Right renal cortex interstitium (tissue), 3 donors: ENCODE data around the gene INAFM2. TPM values are rescaled to one million over a fixed set of nuclear protein-coding genes. Genes with fewer than 3 reads are reported as not detected.

Source experiments
- DNase-seq, 3 donors: peaks; one replicate each; pipeline ENCODE4 v3.0.0-alpha.2; 2013; ENCODE audit warnings: low read depth in 3 of 3, low spot score in 2 of 3
- polyA plus RNA-seq, 3 donors: library from polyadenylated mRNA; unstranded; fragments of 120-200 nt; gene quantifications; one replicate each; pipeline ENCODE4 v1.2.1, GENCODE V29; 2013; ENCODE audit not compliant: insufficient read length in 3 of 3

Gene INAFM2
- 10 to 100 TPM; 17.7 to 18.1 (median 17.8) TPM for polyA plus RNA-seq

DNA sequence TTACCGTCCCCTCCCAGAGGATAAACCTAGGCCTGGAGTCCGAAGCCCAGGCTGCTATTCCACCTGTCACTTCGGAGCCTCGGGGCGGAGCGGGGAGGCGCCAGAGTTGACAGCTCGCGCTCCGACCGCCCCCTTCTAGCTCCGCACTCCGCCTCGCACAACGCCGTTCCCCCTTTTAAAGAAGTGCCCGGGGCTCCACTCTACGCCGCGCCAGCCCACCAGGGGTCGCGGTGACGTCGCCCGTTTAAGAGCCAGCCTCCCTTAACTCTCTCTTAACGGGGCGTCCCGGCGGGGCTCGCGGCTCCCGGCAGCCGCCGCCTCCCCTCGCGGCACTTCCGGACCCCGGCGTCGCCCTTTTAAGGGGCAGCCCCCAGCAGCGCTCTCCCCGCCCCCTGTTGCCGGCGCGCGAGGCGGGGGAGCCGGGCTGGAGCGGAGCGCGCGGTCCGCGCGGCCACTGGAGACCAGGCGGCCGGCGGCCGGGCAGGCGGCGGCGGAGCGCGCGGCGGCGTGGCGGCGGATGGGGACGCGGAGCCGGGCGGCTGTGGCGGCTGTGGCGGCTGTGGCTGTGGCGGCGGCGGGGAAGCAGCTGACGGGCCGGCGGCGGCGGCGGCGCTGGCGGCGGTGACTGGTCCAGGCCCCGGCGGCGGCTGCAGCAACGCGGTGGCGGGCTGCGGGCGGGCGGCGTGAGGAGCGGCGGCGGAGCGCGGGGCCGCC lies at the start of gene INAFM2:
TSS of gene INAFM2 (plus strand) at position 454 of the 714 bp plus-strand sequence. CDS start 364 bp downstream, outside the sequence.
- peak; percentile 81 to 90 (median 85) for DNase-seq

DNA sequence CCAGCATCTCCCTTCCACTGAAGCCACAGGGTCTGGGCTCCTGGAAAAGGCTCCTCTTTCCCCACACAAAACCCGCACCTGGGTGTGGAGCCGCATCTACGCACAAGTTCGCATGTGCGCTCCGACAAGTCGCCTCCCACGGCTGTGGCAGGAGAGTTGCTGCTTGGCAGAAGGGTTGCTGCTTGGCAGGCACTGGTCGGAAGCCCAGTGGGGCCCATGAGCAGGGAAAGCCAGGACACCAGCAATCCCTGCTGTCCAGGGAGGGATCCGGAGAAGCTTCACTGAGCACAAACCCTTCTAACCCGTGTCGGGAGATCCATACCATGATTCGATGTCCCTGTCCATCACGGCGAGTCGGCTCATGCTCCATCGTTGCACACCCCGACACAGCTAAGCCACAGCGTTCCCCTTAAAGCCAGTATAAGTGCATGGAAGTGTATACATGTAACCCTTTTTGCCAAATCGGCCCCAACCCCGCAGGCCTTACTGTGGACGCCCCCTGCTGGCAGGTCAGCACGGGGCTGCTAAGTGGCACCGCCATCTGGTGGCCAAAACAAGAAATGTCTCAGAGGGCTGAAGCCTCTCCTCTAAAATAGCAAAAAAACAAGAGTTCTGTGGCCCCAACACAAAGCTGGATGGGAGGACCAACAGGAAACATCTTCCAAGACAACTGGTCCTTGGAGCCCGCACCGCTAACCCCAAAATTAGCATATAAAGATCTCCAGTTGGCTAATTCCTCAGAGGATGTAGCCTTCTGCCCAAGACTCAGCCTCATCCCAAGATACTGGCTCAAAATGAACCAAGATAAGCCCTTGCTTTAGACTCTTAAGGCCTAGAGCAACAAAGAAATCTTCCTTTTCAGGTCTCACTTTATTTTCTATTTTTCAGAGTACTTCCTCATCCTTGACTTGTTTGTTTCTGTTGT lies 48.9 kb upstream of the INAFM2 start:
- DNase-seq = no peak

DNA sequence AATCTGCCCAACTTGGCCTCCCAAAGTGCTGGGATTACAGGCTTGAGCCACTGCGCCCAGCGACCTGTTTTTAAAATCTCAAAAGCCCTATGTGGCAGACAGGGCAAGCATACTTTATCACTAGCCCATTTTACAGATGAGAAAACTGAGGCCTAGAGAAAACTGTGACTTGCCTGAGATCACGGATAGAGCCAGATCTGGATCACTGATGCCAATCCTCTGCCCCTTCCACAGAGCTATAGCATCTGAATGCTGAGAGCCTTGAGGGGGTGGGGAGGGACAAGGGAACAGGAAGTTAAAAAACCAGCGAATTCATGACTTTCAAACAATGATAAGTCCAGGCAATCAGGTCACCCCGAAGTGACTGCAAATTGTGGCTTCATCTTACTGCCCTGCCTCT lies 48.0 kb upstream of the INAFM2 start:
- no peak for DNase-seq

- DNase-seq = no peak
Observed at GRCh38 chr15:40275954-40276353, 47.5 kb upstream of the INAFM2 start.

DNA sequence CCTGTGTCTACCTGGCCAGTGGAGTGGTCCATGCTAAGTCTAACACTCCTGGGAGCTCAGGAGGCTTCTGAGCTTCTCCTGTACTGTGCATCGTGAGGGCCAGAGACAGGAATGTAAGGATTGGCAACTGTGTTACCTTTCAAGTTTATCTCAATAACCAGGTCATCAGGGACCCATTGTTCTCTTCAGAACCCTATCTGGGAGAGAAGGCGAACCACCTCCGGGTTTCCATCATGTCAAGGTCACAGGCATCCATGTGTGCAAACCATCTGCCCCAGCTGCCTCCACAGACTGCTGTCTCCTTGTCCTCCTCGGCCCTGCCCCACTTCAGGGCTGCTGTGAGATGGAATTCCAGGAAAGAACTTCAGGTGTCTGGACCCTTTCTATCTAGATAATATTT lies 46.6 kb upstream of the INAFM2 start:
- no peak for DNase-seq

DNA sequence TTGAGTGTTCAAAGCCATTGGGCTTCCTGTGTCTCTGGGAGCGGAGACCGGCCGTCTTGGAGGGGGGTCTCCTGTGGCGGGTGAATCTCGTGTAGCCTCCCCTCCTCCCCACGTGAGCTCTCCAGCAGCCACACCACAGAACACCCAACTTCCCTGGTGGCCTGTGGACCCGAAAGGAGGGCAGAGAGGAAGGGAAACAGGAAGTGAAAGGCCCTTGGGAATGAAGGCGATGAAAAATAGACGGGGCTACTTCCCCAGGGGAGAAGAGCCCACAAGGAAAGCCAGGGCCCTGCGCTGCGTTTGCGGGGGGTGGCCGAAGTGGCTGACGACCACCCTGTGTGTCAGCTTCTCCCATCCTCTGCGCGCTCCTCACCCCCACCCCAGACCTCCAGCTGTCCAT lies 46.0 kb upstream of the INAFM2 start:
- DNase-seq = no peak

GRCh38 chr15:40278026-40278425 lies 45.5 kb upstream of the INAFM2 start:
- no peak for DNase-seq

- no peak for DNase-seq
Observed at GRCh38 chr15:40279437-40280141, 43.9 kb upstream of the INAFM2 start.

DNA sequence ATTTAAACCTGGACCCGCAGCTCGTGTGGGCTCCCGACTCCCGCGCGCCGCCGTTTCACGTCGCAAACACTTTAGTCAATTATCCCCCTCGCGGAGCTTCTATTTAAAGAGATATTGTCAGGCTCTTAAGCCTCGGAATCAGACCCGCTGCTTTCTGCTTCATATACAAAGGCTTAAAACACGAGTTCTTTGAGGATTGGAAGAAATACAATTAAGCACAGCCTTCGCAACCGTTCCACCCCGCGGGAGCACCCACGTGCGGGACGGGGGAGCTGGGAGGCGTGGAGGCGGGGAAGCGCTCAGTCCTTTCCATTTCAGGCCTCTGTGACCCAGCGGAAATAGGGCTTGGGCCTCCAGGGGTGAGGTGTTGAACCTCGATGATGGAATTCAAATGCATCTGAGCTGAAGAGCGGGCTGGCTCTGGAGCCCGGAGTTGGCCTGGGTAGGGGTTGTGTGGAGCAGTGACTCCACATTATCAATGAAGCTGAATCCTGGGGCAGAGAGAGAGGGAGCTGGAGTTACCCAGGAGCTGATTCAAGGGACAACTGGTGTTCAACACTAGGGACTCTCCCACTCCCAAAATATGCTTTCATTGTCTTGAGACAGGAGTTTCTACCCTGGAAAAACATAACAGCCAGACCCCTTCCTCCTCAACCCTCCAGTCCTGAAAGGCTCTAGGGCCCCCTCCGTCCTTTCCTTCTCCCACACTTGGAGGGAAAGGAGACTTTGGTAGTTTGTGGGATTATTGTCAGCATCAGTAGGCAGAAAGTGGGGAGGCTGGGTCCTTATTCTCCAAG lies 43.0 kb upstream of the INAFM2 start:
- DNase-seq = no peak

DNA sequence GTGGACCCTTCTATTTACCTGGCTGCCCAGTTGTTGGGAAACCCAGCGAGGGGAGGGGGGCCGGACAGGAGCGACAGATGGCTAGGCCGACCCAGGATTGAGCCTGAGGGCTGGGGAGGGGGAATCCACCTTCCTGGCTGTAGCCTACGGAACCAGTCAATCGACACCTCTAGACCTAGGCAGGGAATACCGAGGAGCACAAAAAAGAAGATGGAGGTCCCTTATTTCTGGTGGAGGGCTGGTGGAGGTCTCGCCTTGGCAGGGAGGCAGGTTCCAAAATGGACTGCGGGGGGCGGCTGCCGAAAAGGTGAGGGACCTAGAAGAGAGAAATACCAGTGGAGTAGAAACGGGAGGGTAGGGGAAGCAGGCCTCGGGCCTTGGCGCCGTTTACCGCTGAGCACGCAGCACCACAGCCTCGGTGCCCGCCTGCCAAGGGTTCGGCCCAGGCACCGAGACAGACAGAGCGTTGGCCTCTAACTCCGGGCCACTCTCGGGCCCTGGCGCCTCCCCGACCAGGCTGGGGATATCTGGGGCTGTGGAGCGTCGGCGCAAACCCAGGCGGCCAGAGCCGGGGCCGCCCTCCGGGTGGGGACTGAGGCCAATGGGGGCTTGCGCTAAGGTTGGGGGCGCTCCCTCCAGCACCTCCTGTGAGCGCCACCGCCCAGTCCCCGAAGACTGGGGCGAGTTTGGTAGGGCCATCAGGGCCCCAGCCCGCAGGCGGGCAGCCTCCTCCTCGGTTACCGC lies 42.3 kb upstream of the INAFM2 start:
- DNase-seq = no peak

GRCh38 chr15:40281801-40282146 lies 41.7 kb upstream of the INAFM2 start:
- DNase-seq = no peak

DNA sequence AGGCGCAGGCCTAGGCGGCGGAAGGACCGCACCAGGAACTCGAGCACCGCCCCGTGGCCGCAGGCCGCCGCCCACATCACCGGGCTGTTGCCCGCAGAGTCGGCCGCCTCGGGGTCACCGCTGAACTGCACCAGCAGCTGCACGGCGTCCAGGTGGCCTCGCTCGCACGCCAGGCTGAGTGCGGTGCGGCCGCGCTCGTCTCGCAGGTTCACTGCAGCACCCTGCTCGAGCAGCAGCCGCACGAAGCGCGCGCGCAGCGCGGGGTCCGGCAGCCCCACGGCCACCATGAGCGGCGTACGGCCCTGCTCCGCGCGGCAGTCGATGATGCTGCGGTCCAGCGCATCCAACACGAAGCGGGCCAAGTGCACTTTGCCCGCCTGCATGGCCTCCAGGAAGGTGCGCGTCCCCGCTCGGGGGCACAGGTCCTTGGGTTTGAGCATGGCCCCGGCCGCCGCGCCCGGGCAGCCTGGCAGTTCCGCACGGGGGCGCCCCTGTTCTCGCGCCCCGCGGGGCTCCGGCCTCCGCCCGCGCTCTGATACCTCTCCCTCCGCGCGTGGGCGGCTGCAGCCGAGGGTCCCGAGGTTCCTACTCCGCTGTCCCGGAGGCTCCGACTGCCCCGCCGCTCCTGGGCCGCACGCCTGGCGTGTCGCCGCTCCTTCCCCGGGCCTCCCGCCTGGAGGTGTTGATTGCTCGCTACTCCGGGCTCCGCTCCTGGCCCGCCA lies 41.2 kb upstream of the INAFM2 start:
- DNase-seq = no peak

- no peak for DNase-seq
Observed at GRCh38 chr15:40282869-40283614, 40.5 kb upstream of the INAFM2 start, which contains the start of gene ANKRD63. Gene ANKRD63 (minus strand): TSS chr15:40283064. CDS start chr15:40282586, 478 bp downstream.

GRCh38 chr15:40283615-40284300 lies 39.7 kb upstream of the INAFM2 start:
- DNase-seq = no peak

GRCh38 chr15:40285151-40285550 lies 38.3 kb upstream of the INAFM2 start:
- no peak for DNase-seq

GRCh38 chr15:40285554-40286011 lies 37.9 kb upstream of the INAFM2 start:
- DNase-seq = no peak

- no peak for DNase-seq
Observed at GRCh38 chr15:40286061-40286532, 37.4 kb upstream of the INAFM2 start.
